KMS-11 (cell line): ENCODE results near the gene C22orf15.

Experiments
- H2AFZ ChIP-seq: fragments of 200-600 bp; sonication (generic); 2 replicates; pipeline ENCODE4 v1.6.1; 2016; ENCODE audit warnings: antibody characterized with exemption, mixed run types, low read depth
- H3K27ac ChIP-seq: fragments of 200-600 bp; sonication (generic); 2 replicates; pipeline ENCODE4 v1.6.1; 2016; ENCODE audit warnings: mild to moderate bottlenecking, mixed run types
- H3K27me3 ChIP-seq: fragments of 200-600 bp; sonication (generic); 2 replicates; pipeline ENCODE4 v1.6.1; 2017; ENCODE audit warnings: mild to moderate bottlenecking, low read depth, mixed run types, moderate library complexity; ENCODE audit not compliant: insufficient read depth
- H3K36me3 ChIP-seq: fragments of 200-600 bp; sonication (generic); 2 replicates; pipeline ENCODE4 v1.6.1; 2017; ENCODE audit warnings: mild to moderate bottlenecking, mixed run types; ENCODE audit not compliant: insufficient read depth
- H3K4me1 ChIP-seq: fragments of 200-600 bp; sonication (generic); 2 replicates; pipeline ENCODE4 v1.6.1; 2016; ENCODE audit warnings: mild to moderate bottlenecking, low read depth, mixed run types; ENCODE audit not compliant: poor library complexity, severe bottlenecking
- H3K4me2 ChIP-seq: fragments of 200-600 bp; sonication (generic); 2 replicates; pipeline ENCODE4 v1.7.0; 2016; ENCODE audit warnings: mild to moderate bottlenecking, mixed run types
- H3K4me3 ChIP-seq: fragments of 200-600 bp; sonication (generic); IDR thresholded peaks from 2 replicates; pipeline ENCODE4 v1.6.1; 2017; ENCODE audit warnings: low read depth, low read length, mixed read lengths; ENCODE audit not compliant: insufficient read depth
- H3K79me2 ChIP-seq: fragments of 200-600 bp; sonication (generic); 2 replicates; pipeline ENCODE4 v1.6.1; 2016; ENCODE audit warnings: low read depth, mixed run types; ENCODE audit not compliant: insufficient read depth
- H3K9ac ChIP-seq: fragments of 200-600 bp; sonication (generic); 2 replicates; pipeline ENCODE4 v1.6.1; 2016; ENCODE audit warnings: mild to moderate bottlenecking, mixed run types
- H4K20me1 ChIP-seq: fragments of 200-600 bp; sonication (generic); 2 replicates; pipeline ENCODE4 v1.6.1; 2016; ENCODE audit warnings: mild to moderate bottlenecking, mixed run types; ENCODE audit not compliant: insufficient read depth
- TF ChIP-seq, protein P1 (sequence below): fragments of 200-600 bp; sonication (generic); conservative IDR thresholded peaks from 2 replicates; pipeline ENCODE4 v1.6.1; 2017; ENCODE audit warnings: low read depth, mild to moderate bottlenecking, antibody characterized with exemption, low read length, moderate library complexity, mixed read lengths

The C22orf15 gene

DNA sequence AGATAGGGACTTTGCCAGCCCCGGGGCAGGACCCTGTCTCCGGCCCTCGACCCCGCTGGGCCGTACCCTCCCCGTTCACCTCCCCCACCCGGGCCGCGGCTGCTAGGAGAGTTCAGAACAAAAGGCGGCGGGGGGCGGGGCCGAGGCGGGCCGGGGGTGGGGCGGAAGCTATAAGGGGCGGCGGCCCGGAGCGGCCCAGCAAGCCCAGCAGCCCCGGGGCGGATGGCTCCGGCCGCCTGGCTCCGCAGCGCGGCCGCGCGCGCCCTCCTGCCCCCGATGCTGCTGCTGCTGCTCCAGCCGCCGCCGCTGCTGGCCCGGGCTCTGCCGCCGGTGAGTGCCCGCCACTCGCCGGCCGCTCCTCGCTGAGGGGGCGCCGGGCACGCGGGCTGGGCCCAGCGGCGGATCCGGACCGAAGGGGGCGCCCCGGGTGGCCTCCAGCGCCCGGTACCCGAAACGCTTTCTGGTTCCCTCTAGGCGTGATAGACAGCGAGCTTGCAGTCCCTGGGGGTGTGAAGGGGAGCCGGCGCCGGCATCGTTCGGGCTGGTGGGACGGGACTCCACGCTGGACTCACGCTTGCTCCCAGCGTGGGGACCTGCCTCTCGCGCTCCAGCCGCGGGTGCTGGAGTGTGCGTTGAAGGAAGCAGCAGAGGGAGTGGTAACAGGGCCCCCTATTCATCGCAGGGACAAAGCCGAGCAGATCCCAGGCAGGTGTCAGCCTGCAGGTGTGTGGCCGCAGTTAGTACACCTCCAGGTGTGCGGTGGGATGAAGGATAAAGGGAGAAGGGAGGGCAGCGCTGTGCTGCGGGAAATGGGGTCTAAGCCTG, 10.1 kb downstream of the C22orf15 start, which contains the start of gene MMP11:
Gene MMP11, plus strand, starts transcription at position 201 of the 825 bp plus-strand sequence. Its CDS starts 22 bp downstream, at position 223.
- Histone ChIP-seq H3K27me3 (no peaks in the 10 kb centered on the region), H3K27ac (no peak within 1 kb of the TSS), H3K79me2 (no peaks in the 10 kb centered on the region), H4K20me1 (no peaks in the 10 kb centered on the region), H3K4me3 (no peak within 1 kb of the TSS), H2AFZ (peak within 1 kb of the TSS; percentile 73), H3K36me3 (no peaks in the 10 kb centered on the region), H3K4me1 (peaks cover 49% of the 10 kb centered on the region), H3K9ac (no peak within 1 kb of the TSS), H3K4me2 (peak within 1 kb of the TSS; percentile 90)
- TF ChIP-seq, protein P1, sequence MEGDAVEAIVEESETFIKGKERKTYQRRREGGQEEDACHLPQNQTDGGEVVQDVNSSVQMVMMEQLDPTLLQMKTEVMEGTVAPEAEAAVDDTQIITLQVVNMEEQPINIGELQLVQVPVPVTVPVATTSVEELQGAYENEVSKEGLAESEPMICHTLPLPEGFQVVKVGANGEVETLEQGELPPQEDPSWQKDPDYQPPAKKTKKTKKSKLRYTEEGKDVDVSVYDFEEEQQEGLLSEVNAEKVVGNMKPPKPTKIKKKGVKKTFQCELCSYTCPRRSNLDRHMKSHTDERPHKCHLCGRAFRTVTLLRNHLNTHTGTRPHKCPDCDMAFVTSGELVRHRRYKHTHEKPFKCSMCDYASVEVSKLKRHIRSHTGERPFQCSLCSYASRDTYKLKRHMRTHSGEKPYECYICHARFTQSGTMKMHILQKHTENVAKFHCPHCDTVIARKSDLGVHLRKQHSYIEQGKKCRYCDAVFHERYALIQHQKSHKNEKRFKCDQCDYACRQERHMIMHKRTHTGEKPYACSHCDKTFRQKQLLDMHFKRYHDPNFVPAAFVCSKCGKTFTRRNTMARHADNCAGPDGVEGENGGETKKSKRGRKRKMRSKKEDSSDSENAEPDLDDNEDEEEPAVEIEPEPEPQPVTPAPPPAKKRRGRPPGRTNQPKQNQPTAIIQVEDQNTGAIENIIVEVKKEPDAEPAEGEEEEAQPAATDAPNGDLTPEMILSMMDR: no peak

DNA sequence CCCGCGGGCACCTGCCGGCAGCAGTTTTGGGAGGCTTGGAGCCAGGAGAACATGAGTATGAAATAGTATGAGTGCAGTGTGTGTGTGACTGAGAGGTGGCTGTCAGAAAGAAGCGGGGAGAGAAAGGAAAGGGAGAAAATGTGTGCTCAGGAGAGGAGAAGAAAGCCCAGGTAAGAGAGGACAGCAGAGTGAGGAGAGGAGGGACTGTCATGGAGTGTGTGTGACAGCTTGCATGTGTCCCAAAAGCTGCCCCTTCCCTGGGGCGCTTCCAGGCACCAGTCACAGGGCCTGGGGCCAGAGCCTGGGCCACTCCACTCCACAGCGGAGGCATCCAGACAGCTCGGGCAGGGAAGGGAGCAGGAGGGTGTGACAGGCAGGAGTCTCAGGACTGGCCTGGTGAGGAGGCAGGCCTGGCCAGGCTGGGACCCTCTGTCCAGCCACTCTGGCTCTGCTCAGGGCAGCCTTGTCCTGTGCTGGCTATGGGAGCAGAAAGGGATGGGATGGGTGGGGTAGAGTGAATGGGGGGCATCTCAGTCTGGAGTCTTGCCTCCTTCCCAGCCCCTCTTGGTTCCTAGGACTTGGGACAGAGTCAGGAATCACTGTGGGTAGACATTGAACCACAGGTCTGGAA, 10.8 kb downstream of the C22orf15 start:
- no peak overlapping the region for H3K4me3 ChIP-seq
- no peaks in the 10 kb centered on the region for H4K20me1 ChIP-seq
- no peaks in the 10 kb centered on the region for H3K79me2 ChIP-seq
- TF ChIP-seq, protein P1: no peak
- H3K36me3 ChIP-seq: no peaks in the 10 kb centered on the region
- H3K4me1 ChIP-seq: peaks cover 45% of the 10 kb centered on the region
- no peak overlapping the region for H3K9ac ChIP-seq
- peak overlapping the region; percentile 90 for H3K4me2 ChIP-seq
- no peak overlapping the region for H2AFZ ChIP-seq
- H3K27ac ChIP-seq: no peak overlapping the region
- H3K27me3 ChIP-seq: no peaks in the 10 kb centered on the region

DNA sequence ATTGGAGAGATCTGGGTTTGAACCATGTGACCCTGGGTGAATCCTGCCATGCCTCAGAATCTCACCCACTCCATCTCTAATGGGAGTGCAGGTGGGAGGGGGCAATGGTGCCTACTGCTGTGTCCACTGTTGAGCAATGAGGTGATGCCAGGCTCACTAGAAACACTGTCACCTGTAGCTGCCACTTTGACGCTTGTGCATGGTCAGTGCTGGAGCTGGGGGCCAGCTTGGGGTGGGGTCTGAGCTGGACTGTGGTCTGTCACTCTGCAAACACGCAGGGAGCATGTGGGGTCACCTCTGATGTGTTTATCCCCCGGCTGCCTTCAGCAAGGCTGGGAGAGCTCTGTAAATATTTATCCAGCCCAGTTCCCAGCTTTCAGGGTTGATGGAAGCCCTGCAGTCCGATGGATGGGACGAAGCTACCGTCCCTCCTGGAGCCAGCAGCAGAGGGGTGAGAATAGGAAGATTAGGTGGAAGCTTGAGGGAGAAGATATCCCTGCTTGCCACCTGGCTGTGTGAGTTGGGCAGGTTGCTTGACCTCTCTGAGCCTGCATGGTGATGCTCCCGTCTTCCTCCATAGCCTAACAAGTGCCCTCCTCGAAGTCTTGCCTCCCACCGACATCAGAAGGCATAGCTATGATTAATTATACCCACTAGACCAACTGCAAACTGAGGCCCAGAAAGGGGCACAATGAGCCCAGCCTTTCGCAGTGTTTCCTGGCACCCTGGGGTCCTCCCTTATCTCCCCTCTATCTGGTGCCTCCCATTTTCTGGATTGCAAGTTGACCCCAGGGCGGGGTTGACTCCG, 11.5 kb downstream of the C22orf15 start:
- H3K36me3 ChIP-seq: no peaks in the 10 kb centered on the region
- H3K4me1 ChIP-seq: peaks cover 39% of the 10 kb centered on the region
- TF ChIP-seq, protein P1: no peak
- H3K79me2 ChIP-seq: no peaks in the 10 kb centered on the region
- no peak overlapping the region for H3K9ac ChIP-seq
- H2AFZ ChIP-seq: no peak overlapping the region
- no peak overlapping the region for H3K4me2 ChIP-seq
- H4K20me1 ChIP-seq: no peaks in the 10 kb centered on the region
- no peaks in the 10 kb centered on the region for H3K27me3 ChIP-seq
- H3K27ac ChIP-seq: no peak overlapping the region
- no peak overlapping the region for H3K4me3 ChIP-seq

DNA sequence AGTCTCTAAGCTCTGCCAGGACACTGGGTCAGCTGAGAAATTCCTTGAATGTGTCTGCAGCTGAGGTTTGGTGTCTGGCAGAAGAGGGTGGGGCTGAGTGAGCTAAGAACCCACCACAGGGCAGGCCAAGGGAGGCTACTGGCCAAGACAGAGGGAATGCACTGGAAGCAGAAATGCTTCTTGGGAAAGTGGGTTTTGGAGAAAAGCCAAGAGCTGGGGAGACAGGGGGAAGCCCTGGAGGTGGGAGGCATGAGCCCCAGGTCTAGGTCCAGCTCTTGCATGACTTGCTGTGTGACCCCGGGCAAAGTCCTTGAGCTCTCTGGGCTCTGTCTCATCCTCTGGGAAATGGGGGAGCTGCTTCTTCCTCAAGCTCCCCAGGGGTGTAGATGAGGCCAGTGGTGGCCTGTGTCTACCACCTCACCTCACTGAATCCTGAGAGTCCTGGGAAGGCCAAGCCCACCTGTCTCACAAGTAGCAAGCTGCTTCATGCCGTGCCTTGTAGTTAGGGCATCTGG, 12.2 kb downstream of the C22orf15 start:
- Histone ChIP-seq H3K27ac (no peak overlapping the region), H2AFZ (no peak overlapping the region), H3K79me2 (no peaks in the 10 kb centered on the region), H3K4me2 (no peak overlapping the region), H3K27me3 (no peaks in the 10 kb centered on the region), H4K20me1 (no peaks in the 10 kb centered on the region), H3K36me3 (no peaks in the 10 kb centered on the region), H3K9ac (no peak overlapping the region), H3K4me1 (peaks cover 33% of the 10 kb centered on the region), H3K4me3 (no peak overlapping the region)
- TF ChIP-seq, protein P1: no peak
